ENCODE data around the gene PLPPR1. TPM values are rescaled to one million over a fixed set of nuclear protein-coding genes. Genes with fewer than 3 reads are reported as not detected.

PLPPR1 gene
- total RNA-seq, 1 donor from 2014 or later: not detected

GRCh38 chr9:101092922-101093321, 64.4 kb downstream of the PLPPR1 start:
- Mint-ChIP-seq H3K27me3 (ENCODE audit: unreplicated experiment) (no peaks in the 10 kb centered on the region), H3K27ac (ENCODE audit: unreplicated experiment) (no peak overlapping the region), H3K9me3 (ENCODE audit: unreplicated experiment) (no peaks in the 10 kb centered on the region), H3K4me3 (ENCODE audit: unreplicated experiment) (no peak overlapping the region), H3K36me3 (ENCODE audit: unreplicated experiment) (no peaks in the 10 kb centered on the region), H3K4me1 (ENCODE audit: unreplicated experiment) (no peaks in the 10 kb centered on the region)
- no peak for DNase-seq (ENCODE audit: extremely low spot score, unreplicated experiment)
- TF ChIP-seq CTCF (IDR thresholded peaks at IDR 0.05): no peak

- Mint-ChIP-seq H3K9me3 (ENCODE audit: unreplicated experiment) (no peaks in the 10 kb centered on the region), H3K27ac (ENCODE audit: unreplicated experiment) (no peak overlapping the region), H3K27me3 (ENCODE audit: unreplicated experiment) (no peaks in the 10 kb centered on the region), H3K36me3 (ENCODE audit: unreplicated experiment) (no peaks in the 10 kb centered on the region), H3K4me3 (ENCODE audit: unreplicated experiment) (no peak overlapping the region), H3K4me1 (ENCODE audit: unreplicated experiment) (no peaks in the 10 kb centered on the region)
- no peak for TF ChIP-seq CTCF (IDR thresholded peaks at IDR 0.05)
- DNase-seq (ENCODE audit: extremely low spot score, unreplicated experiment): no peak
Observed at GRCh38 chr9:101093620-101094019, 65.1 kb downstream of the PLPPR1 start.

- Mint-ChIP-seq H3K4me1 (ENCODE audit: unreplicated experiment) (no peaks in the 10 kb centered on the region), H3K4me3 (ENCODE audit: unreplicated experiment) (no peak overlapping the region), H3K27ac (ENCODE audit: unreplicated experiment) (no peak overlapping the region), H3K36me3 (ENCODE audit: unreplicated experiment) (no peaks in the 10 kb centered on the region), H3K27me3 (ENCODE audit: unreplicated experiment) (no peaks in the 10 kb centered on the region), H3K9me3 (ENCODE audit: unreplicated experiment) (no peaks in the 10 kb centered on the region)
- no peak for TF ChIP-seq CTCF (IDR thresholded peaks at IDR 0.05)
- no peak for DNase-seq (ENCODE audit: extremely low spot score, unreplicated experiment)
Observed at GRCh38 chr9:101094686-101095085, 66.2 kb downstream of the PLPPR1 start.

GRCh38 chr9:101097210-101097609, 68.7 kb downstream of the PLPPR1 start:
- Mint-ChIP-seq H3K9me3 (ENCODE audit: unreplicated experiment) (no peaks in the 10 kb centered on the region), H3K4me1 (ENCODE audit: unreplicated experiment) (no peaks in the 10 kb centered on the region), H3K27ac (ENCODE audit: unreplicated experiment) (no peak overlapping the region), H3K27me3 (ENCODE audit: unreplicated experiment) (no peaks in the 10 kb centered on the region), H3K36me3 (ENCODE audit: unreplicated experiment) (no peaks in the 10 kb centered on the region), H3K4me3 (ENCODE audit: unreplicated experiment) (no peak overlapping the region)
- no peak for DNase-seq (ENCODE audit: extremely low spot score, unreplicated experiment)
- TF ChIP-seq CTCF (IDR thresholded peaks at IDR 0.05): no peak

GRCh38 chr9:101098392-101098791, 69.9 kb downstream of the PLPPR1 start:
- no peak for TF ChIP-seq CTCF (IDR thresholded peaks at IDR 0.05)
- no peaks in the 10 kb centered on the region for H3K9me3 Mint-ChIP-seq (ENCODE audit: unreplicated experiment)
- no peak overlapping the region for H3K4me3 Mint-ChIP-seq (ENCODE audit: unreplicated experiment)
- no peak overlapping the region for H3K27ac Mint-ChIP-seq (ENCODE audit: unreplicated experiment)
- H3K4me1 Mint-ChIP-seq (ENCODE audit: unreplicated experiment): no peaks in the 10 kb centered on the region
- no peak for DNase-seq (ENCODE audit: extremely low spot score, unreplicated experiment)
- H3K36me3 Mint-ChIP-seq (ENCODE audit: unreplicated experiment): no peaks in the 10 kb centered on the region
- no peaks in the 10 kb centered on the region for H3K27me3 Mint-ChIP-seq (ENCODE audit: unreplicated experiment)
